Hepatic stellate cell (primary cell): ENCODE results near the gene ABCA3.

Source experiments
- DNase-seq: peaks from one replicate; pipeline ENCODE4 v3.0.0; 2011; ENCODE audit warnings: low spot score

ABCA3 gene

GRCh38 chr16:2308089-2308962 lies 32.2 kb downstream of the ABCA3 start:
- no peak for DNase-seq

GRCh38 chr16:2299915-2300192 lies 40.7 kb downstream of the ABCA3 start:
- no peak for DNase-seq

GRCh38 chr16:2299121-2299914 lies 41.2 kb downstream of the ABCA3 start:
- no peak for DNase-seq

- no peak for DNase-seq
Measured at GRCh38 chr16:2298621-2299020, 41.9 kb downstream of the ABCA3 start.

- DNase-seq: no peak
Measured at GRCh38 chr16:2297506-2297860, 43.0 kb downstream of the ABCA3 start.

GRCh38 chr16:2296661-2297505 lies 43.6 kb downstream of the ABCA3 start:
- DNase-seq: peak; percentile 41

GRCh38 chr16:2295056-2295798 lies 45.3 kb downstream of the ABCA3 start:
- no peak for DNase-seq

- no peak for DNase-seq
Measured at GRCh38 chr16:2292221-2292620, 48.3 kb downstream of the ABCA3 start.

- DNase-seq: no peak
Measured at GRCh38 chr16:2289282-2289681, 51.2 kb downstream of the ABCA3 start.

- DNase-seq: no peak
Measured at GRCh38 chr16:2288726-2289125, 51.8 kb downstream of the ABCA3 start.

GRCh38 chr16:2287916-2288547 lies 52.5 kb downstream of the ABCA3 start:
- DNase-seq: no peak

GRCh38 chr16:2286550-2286949 lies 54.0 kb downstream of the ABCA3 start:
- DNase-seq: no peak

GRCh38 chr16:2285731-2286191 lies 54.8 kb downstream of the ABCA3 start:
- DNase-seq: no peak

GRCh38 chr16:2284797-2285576 lies 55.5 kb downstream of the ABCA3 start:
- no peak for DNase-seq

GRCh38 chr16:2284001-2284770 lies 56.3 kb downstream of the ABCA3 start:
- DNase-seq: no peak

- DNase-seq: no peak
Measured at GRCh38 chr16:2282866-2283555, 57.5 kb downstream of the ABCA3 start.

- DNase-seq: no peak
Measured at GRCh38 chr16:2282262-2282661, 58.3 kb downstream of the ABCA3 start.

GRCh38 chr16:2280981-2281542 lies 59.5 kb downstream of the ABCA3 start:
- DNase-seq: no peak

- DNase-seq: no peak
Measured at GRCh38 chr16:2280461-2280860, 60.1 kb downstream of the ABCA3 start.
